ENCODE results near the gene FCGR1A. TPM values are rescaled to one million over a fixed set of nuclear protein-coding genes. Genes with fewer than 3 reads are reported as not detected.
"Not testable (repeated sequence)": the region's sequence is repeated elsewhere in the genome, so short reads cannot be mapped to it uniquely, and the experiment has no call there.

The FCGR1A gene
- total RNA-seq, 1 experiment from 2014 or later = not detected

DNA sequence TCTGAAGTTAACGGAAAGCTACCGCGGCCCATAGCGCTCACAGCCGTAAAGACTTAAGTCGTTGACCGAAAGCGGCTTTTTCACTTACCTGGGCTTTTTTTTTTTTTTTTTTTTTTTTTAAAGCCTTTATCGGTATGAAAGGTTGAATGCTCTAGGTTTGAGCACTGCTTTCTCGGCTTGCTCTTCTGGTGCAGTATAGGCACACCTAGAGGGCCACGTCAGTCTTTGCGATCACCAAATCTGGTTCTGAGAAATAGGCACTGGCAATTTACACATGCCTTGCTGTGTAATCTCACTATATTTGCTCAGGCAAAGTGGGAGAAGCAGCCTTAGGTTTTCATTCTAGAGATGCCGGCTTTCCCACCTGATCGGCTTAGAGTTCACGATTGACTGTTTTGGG is 50.6 kb downstream of the FCGR1A start:
- not testable (repeated sequence) for H3K36me3 ChIP-seq; H3K27me3 ChIP-seq (replicated peaks)

DNA sequence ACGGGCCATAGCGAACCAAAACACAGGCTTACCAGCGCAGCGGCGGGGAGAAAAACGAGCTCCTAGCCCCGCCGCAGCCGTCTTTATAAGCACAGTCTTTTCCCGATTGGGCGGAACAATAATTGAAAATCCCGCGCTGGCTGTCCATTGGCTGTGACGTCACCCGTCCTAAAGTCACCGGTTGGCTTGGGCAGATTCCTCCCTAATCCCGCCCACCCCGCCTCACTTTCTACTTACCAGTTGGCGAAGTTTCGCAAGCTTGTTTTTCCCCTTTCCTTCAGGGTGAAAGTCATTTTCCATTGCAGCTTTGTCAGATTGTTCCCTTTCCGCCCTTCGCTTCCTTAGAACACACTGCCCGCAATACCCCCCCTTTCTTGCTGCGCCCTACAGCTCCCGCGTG is 58.7 kb downstream of the FCGR1A start:
- not testable (repeated sequence) for H3K27me3 ChIP-seq (replicated peaks); H3K9me3 ChIP-seq (replicated peaks); H3K27ac ChIP-seq; H3K4me3 ChIP-seq; DNase-seq (ENCODE audit: low read depth in 1 of 2, low spot score in 2 of 2)
- Histone ChIP-seq H3K36me3 (peaks cover 16% of the 10 kb centered on the region), H3K4me1 (replicated peaks) (peaks cover 17% of the 10 kb centered on the region)

More for the DNA sequence above, 50.6 kb downstream of the FCGR1A start:
- H3K4me1 ChIP-seq (replicated peaks); H3K9me3 ChIP-seq (replicated peaks); DNase-seq (ENCODE audit: low read depth in 1 of 2, low spot score in 2 of 2); H3K4me3 ChIP-seq; H3K27ac ChIP-seq: not testable (repeated sequence)

Other genes starting within 250 kb of the FCGR1A start
- gene PPIAL4C, start 198.8 kb upstream of the FCGR1A start, total RNA-seq (2014; rRNA removed; shearing (Covaris generic)) = not detected in 2 replicates
- 9.8 and 12.3 TPM in 2 replicates for gene BOLA1, start 116.9 kb downstream of the FCGR1A start, total RNA-seq (2014; rRNA removed; shearing (Covaris generic))
- gene SV2A, start 135.2 kb downstream of the FCGR1A start, total RNA-seq (2014; rRNA removed; shearing (Covaris generic)) = 16.6 and 17.8 TPM in 2 replicates
- gene SF3B4, start 145.1 kb downstream of the FCGR1A start, total RNA-seq (2014; rRNA removed; shearing (Covaris generic)) = 5.7 and 16.4 TPM in 2 replicates
- 2.1 and 6.4 TPM in 2 replicates for gene MTMR11, start 154.2 kb downstream of the FCGR1A start, total RNA-seq (2014; rRNA removed; shearing (Covaris generic))
- 14.2 and 27.2 TPM in 2 replicates for gene OTUD7B, start 228.0 kb downstream of the FCGR1A start, total RNA-seq (2014; rRNA removed; shearing (Covaris generic))